HCT116 (cell line): Measurements from ENCODE around the gene ERC2. TPM values are rescaled to one million over a fixed set of nuclear protein-coding genes. Genes with fewer than 3 reads are reported as not detected.

ENCODE experiments used
- ATAC-seq: fragments of 200-7000 bp; cut with Tn5 transposase; 2 replicates; pipeline ENCODE4 v1.9.1; 2020; ENCODE audit warnings: mild to moderate bottlenecking, moderate library complexity
- BruUV-seq: library from RNA; stranded (reverse); fragments of 400-500 nt; replicated peaks from 2 replicates; lab custom pipeline; 2021; lab: Mats Ljungman, UMichigan
- CTCF ChIA-PET: fragments of 300-600 bp; sonication (Branson Sonifier 250); formaldehyde crosslinking; loops from one replicate; lab custom pipeline; 2021; ENCODE audit warnings: antibody characterized with exemption; lab: Charles Lee
- POLR2A ChIA-PET: fragments of 300-600, 350-600 bp; sonication (Branson Sonifier 250); formaldehyde crosslinking; loops from one replicate; lab custom pipeline; 2021; ENCODE audit warnings: antibody characterized with exemption; lab: Charles Lee
- RAD21 ChIA-PET, 2 experiments: fragments of 300-600 bp; sonication (Branson Sonifier 250); formaldehyde crosslinking; loops; one replicate each; lab custom pipeline; 2023; ENCODE audit warnings: low total read pairs in 2 of 2; ENCODE audit not compliant: uncharacterized antibody in 2 of 2, unreplicated experiment in 2 of 2, low non-redundant PET in 1 of 2; lab: Charles Lee
- DNase-seq: peaks from one replicate; pipeline ENCODE4 v3.0.0-alpha.2; 2010; ENCODE audit warnings: low read depth, low spot score
- H2AFZ ChIP-seq: fragments of 200-600 bp; shearing (Covaris generic), sonication (generic); 2 replicates; pipeline ENCODE4 v1.6.1; 2017; ENCODE audit warnings: low read depth, mixed run types, mixed read lengths, antibody characterized with exemption, low read length; ENCODE audit not compliant: poor library complexity, severe bottlenecking
- H3K27ac ChIP-seq: 2 replicates; pipeline ENCODE4 v1.5.1; 2012; ENCODE audit warnings: low read depth, low read length
- H3K27me3 ChIP-seq: fragments of 200-600 bp; sonication (generic); 2 replicates; pipeline ENCODE4 v1.6.1; 2016; ENCODE audit warnings: mixed run types, low read length, mixed read lengths; ENCODE audit not compliant: insufficient read depth
- H3K36me3 ChIP-seq, 2 experiments: fragments of 200-500 bp in 1 of 2; fragments of 200-600 bp in 1 of 2; sonication (Bioruptor generic) in 1 of 2; sonication (generic) in 1 of 2; 2 replicates each; pipeline versions ENCODE4 v1.5.1 to v1.6.1; 2014 to 2016; ENCODE audit warnings: low read length in 2 of 2, inconsistent platforms in 1 of 2, mixed read lengths in 1 of 2, mixed run types in 1 of 2; ENCODE audit not compliant: insufficient read depth in 2 of 2, control insufficient read depth in 1 of 2
- H3K4me1 ChIP-seq, 2 experiments: fragments of 200-600 bp in 1 of 2; sonication (generic) in 1 of 2; 2 replicates each; pipeline versions ENCODE4 v1.5.1 to v1.6.1; 2012 to 2017; ENCODE audit warnings: low read length in 2 of 2, inconsistent platforms in 1 of 2, mild to moderate bottlenecking in 1 of 2, mixed read lengths in 1 of 2, mixed run types in 1 of 2, moderate library complexity in 1 of 2; ENCODE audit not compliant: insufficient read depth in 2 of 2, control insufficient read depth in 1 of 2
- H3K4me2 ChIP-seq: fragments of 200-600 bp; sonication (generic); 2 replicates; pipeline ENCODE4 v1.6.1; 2017; ENCODE audit warnings: mixed run types, low read length, mixed read lengths
- H3K4me3 ChIP-seq, 2 experiments: fragments of 200-600 bp in 1 of 2; sonication (generic) in 1 of 2; replicated peaks in 1 of 2; 2 replicates each; pipeline ENCODE4 v1.5.1; 2011 to 2016; ENCODE audit warnings: low read length in 2 of 2, control low read depth in 1 of 2, low read depth in 1 of 2, mild to moderate bottlenecking in 1 of 2, mixed read lengths in 1 of 2, mixed run types in 1 of 2
- H3K79me2 ChIP-seq: fragments of 200-600 bp; sonication (generic); 2 replicates; pipeline ENCODE4 v1.6.1; 2017; ENCODE audit warnings: mild to moderate bottlenecking, mixed run types, low read length, moderate library complexity, mixed read lengths; ENCODE audit not compliant: insufficient read depth
- H3K9ac ChIP-seq: fragments of 200-600 bp; sonication (generic); 2 replicates; pipeline ENCODE4 v1.6.1; 2016; ENCODE audit warnings: low read length, mixed read lengths
- H3K9me2 ChIP-seq: fragments of 200-600 bp; sonication (generic), shearing (Covaris generic); 2 replicates; pipeline ENCODE4 v1.6.1; 2017; ENCODE audit warnings: mixed run types, mild to moderate bottlenecking, moderate library complexity; ENCODE audit not compliant: insufficient read depth
- H3K9me3 ChIP-seq, 2 experiments: fragments of 200-500 bp in 1 of 2; fragments of 200-600 bp in 1 of 2; sonication (Bioruptor generic) in 1 of 2; sonication (generic) in 1 of 2; 2 replicates each; pipeline ENCODE4 v1.6.1; 2014 to 2017; ENCODE audit warnings: low read length in 2 of 2, mixed read lengths in 2 of 2, inconsistent platforms in 1 of 2, low read depth in 1 of 2, mild to moderate bottlenecking in 1 of 2, mixed run types in 1 of 2, moderate library complexity in 1 of 2; ENCODE audit not compliant: control insufficient read depth in 1 of 2, insufficient read depth in 1 of 2
- H4K20me1 ChIP-seq: fragments of 200-600 bp; sonication (generic), shearing (Covaris generic); 2 replicates; pipeline ENCODE4 v1.6.1; 2017; ENCODE audit warnings: mixed run types, mild to moderate bottlenecking, moderate library complexity; ENCODE audit not compliant: insufficient read depth
- CBX3 ChIP-seq: IDR thresholded peaks from 2 replicates; pipeline ENCODE4 v1.6.1; 2012; ENCODE audit warnings: low read depth
- CEBPB ChIP-seq: IDR thresholded peaks from 2 replicates; pipeline ENCODE4 v1.6.1; 2012; ENCODE audit warnings: low read depth
- EGR1 ChIP-seq: IDR thresholded peaks from 2 replicates; pipeline ENCODE4 v1.6.1; 2012; ENCODE audit warnings: low read depth
- ELF1 ChIP-seq: IDR thresholded peaks from 2 replicates; pipeline ENCODE4 v1.6.1; 2012; ENCODE audit warnings: low read depth, borderline replicate concordance
- EZH2 ChIP-seq: fragments of 200-600 bp; sonication (generic); IDR thresholded peaks from 2 replicates; pipeline ENCODE4 v1.6.1; 2017; ENCODE audit warnings: antibody characterized with exemption, mixed run types
- EZH2phosphoT487 ChIP-seq: fragments of 200-600 bp; IDR thresholded peaks from 2 replicates; pipeline ENCODE4 v1.6.1; 2018; ENCODE audit warnings: antibody characterized with exemption, borderline replicate concordance
- FOSL1 ChIP-seq: IDR thresholded peaks from 2 replicates; pipeline ENCODE4 v1.6.1; 2012; ENCODE audit warnings: low read depth
- JUND ChIP-seq: IDR thresholded peaks from 2 replicates; pipeline ENCODE4 v1.6.1; 2012
- POLR2A ChIP-seq: IDR thresholded peaks from 2 replicates; pipeline ENCODE4 v1.7.0; 2011; ENCODE audit warnings: borderline replicate concordance; ENCODE audit not compliant: insufficient read depth, insufficient read length; ENCODE audit errors: extremely low read depth
- RAD21 ChIP-seq: IDR thresholded peaks from 2 replicates; pipeline ENCODE4 v1.6.1; 2012; ENCODE audit warnings: low read depth, mild to moderate bottlenecking
- SP1 ChIP-seq: IDR thresholded peaks from 2 replicates; pipeline ENCODE4 v1.6.1; 2012; ENCODE audit warnings: low read depth
- TCF7L2 ChIP-seq: IDR thresholded peaks from 2 replicates; pipeline ENCODE4 v1.7.0; 2011; ENCODE audit warnings: borderline replicate concordance, inconsistent platforms; ENCODE audit not compliant: insufficient read depth, insufficient read length; ENCODE audit errors: extremely low read depth
- YY1 ChIP-seq: IDR thresholded peaks from 2 replicates; pipeline ENCODE4 v1.6.1; 2011; ENCODE audit warnings: low read length, low read depth, moderate library complexity, mild to moderate bottlenecking; ENCODE audit not compliant: insufficient replicate concordance; ENCODE audit errors: extremely low read depth
- ZFX ChIP-seq: fragments of 450-650 bp; IDR thresholded peaks from 2 replicates; pipeline ENCODE4 v1.6.1; 2017
- ZNF274 ChIP-seq: fragments of 200-500 bp; sonication (Bioruptor generic); IDR thresholded peaks from 2 replicates; pipeline ENCODE4 v1.6.1; 2014; ENCODE audit warnings: mild to moderate bottlenecking, low read depth, low read length, inconsistent platforms
- intact Hi-C: fragments of 100-400 bp; cut with micrococcal nuclease; formaldehyde crosslinking; loops from 2 replicates; pipeline ENCODE4 v1.10.0; 2022
- total RNA-seq: library from RNA; stranded (reverse); gene quantifications from one replicate; pipeline ENCODE4 v1.2.1, GENCODE V29; 2021; ENCODE audit not compliant: unreplicated experiment
- TF ChIP-seq, protein P1 (sequence below): IDR thresholded peaks from 2 replicates; pipeline ENCODE4 v1.6.1; 2012
- TF ChIP-seq, protein P2 (sequence below), 3 experiments: fragments of 200-600 bp in 1 of 3; sonication (generic) in 1 of 3; IDR thresholded peaks in 2 of 3; conservative IDR thresholded peaks in 1 of 3; 2 replicates each; pipeline ENCODE4 v1.5.1; 2012 to 2017; ENCODE audit warnings: low read depth in 2 of 3, low read length in 2 of 3, antibody characterized with exemption in 1 of 3, borderline replicate concordance in 1 of 3, control low read depth in 1 of 3, mild to moderate bottlenecking in 1 of 3, mixed read lengths in 1 of 3, mixed run types in 1 of 3, moderate library complexity in 1 of 3; ENCODE audit not compliant: insufficient read depth in 1 of 3
- TF ChIP-seq, protein P3 (sequence below): IDR thresholded peaks from 2 replicates; pipeline ENCODE4 v1.6.1; 2011; ENCODE audit warnings: mild to moderate bottlenecking, low read length, moderate library complexity; ENCODE audit not compliant: insufficient replicate concordance; ENCODE audit errors: extremely low read depth
- TF ChIP-seq, protein P4 (sequence below): IDR thresholded peaks from 2 replicates; pipeline ENCODE4 v1.6.1; 2012
- TF ChIP-seq, protein P5 (sequence below): IDR thresholded peaks from 2 replicates; pipeline ENCODE4 v1.6.1; 2012; ENCODE audit warnings: low read depth

Gene ERC2
- total RNA-seq, 1 experiment from 2014 or later, result not detected

DNA sequence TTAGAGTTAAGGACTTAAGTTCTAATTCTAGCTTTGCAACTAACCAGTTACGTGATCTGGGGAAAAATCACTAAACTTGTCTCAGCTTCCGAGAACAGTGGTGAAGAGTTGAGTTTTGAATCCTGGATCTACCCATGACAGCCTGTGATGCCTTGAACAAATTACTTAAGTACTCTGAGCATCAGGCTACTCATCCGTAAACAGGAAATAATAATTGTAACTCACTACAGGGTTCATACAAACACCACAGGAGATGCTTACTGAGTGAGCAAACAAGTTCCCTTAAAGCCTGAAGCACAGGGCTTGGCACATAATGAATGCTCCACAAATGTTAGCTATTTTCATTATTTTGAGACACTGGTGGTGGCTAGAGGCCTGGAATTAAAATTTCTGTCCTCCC lies 158.8 kb downstream of the ERC2 start:
- no peaks in the 10 kb centered on the region for H3K9me2 ChIP-seq
- H4K20me1 ChIP-seq, result no peaks in the 10 kb centered on the region
- TF ChIP-seq EGR1 (no peak), RAD21 (no peak), EZH2phosphoT487 (no peak), SP1 (no peak), ZNF274 (no peak), ZFX (no peak), CBX3 (no peak), CEBPB (no peak), JUND (no peak), FOSL1 (no peak), EZH2 (no peak), ELF1 (no peak), YY1 (no peak), TCF7L2 (no peak), POLR2A (no peak)
- TF ChIP-seq, protein P1, sequence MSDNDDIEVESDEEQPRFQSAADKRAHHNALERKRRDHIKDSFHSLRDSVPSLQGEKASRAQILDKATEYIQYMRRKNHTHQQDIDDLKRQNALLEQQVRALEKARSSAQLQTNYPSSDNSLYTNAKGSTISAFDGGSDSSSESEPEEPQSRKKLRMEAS, result no peak
- TF ChIP-seq, protein P2, sequence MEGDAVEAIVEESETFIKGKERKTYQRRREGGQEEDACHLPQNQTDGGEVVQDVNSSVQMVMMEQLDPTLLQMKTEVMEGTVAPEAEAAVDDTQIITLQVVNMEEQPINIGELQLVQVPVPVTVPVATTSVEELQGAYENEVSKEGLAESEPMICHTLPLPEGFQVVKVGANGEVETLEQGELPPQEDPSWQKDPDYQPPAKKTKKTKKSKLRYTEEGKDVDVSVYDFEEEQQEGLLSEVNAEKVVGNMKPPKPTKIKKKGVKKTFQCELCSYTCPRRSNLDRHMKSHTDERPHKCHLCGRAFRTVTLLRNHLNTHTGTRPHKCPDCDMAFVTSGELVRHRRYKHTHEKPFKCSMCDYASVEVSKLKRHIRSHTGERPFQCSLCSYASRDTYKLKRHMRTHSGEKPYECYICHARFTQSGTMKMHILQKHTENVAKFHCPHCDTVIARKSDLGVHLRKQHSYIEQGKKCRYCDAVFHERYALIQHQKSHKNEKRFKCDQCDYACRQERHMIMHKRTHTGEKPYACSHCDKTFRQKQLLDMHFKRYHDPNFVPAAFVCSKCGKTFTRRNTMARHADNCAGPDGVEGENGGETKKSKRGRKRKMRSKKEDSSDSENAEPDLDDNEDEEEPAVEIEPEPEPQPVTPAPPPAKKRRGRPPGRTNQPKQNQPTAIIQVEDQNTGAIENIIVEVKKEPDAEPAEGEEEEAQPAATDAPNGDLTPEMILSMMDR (IDR thresholded peaks at IDR 0.05 in 2 of 3, conservative IDR thresholded peaks at IDR 0.05 in 1 of 3; ENCODE audit: borderline replicate concordance in 1 of 3, insufficient read depth in 1 of 3, low read depth in 2 of 3, low read length in 2 of 3), result no peak
- TF ChIP-seq, protein P3, sequence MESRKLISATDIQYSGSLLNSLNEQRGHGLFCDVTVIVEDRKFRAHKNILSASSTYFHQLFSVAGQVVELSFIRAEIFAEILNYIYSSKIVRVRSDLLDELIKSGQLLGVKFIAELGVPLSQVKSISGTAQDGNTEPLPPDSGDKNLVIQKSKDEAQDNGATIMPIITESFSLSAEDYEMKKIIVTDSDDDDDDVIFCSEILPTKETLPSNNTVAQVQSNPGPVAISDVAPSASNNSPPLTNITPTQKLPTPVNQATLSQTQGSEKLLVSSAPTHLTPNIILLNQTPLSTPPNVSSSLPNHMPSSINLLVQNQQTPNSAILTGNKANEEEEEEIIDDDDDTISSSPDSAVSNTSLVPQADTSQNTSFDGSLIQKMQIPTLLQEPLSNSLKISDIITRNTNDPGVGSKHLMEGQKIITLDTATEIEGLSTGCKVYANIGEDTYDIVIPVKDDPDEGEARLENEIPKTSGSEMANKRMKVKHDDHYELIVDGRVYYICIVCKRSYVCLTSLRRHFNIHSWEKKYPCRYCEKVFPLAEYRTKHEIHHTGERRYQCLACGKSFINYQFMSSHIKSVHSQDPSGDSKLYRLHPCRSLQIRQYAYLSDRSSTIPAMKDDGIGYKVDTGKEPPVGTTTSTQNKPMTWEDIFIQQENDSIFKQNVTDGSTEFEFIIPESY, result no peak
- TF ChIP-seq, protein P4, sequence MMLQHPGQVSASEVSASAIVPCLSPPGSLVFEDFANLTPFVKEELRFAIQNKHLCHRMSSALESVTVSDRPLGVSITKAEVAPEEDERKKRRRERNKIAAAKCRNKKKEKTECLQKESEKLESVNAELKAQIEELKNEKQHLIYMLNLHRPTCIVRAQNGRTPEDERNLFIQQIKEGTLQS, result no peak
- TF ChIP-seq, protein P5, sequence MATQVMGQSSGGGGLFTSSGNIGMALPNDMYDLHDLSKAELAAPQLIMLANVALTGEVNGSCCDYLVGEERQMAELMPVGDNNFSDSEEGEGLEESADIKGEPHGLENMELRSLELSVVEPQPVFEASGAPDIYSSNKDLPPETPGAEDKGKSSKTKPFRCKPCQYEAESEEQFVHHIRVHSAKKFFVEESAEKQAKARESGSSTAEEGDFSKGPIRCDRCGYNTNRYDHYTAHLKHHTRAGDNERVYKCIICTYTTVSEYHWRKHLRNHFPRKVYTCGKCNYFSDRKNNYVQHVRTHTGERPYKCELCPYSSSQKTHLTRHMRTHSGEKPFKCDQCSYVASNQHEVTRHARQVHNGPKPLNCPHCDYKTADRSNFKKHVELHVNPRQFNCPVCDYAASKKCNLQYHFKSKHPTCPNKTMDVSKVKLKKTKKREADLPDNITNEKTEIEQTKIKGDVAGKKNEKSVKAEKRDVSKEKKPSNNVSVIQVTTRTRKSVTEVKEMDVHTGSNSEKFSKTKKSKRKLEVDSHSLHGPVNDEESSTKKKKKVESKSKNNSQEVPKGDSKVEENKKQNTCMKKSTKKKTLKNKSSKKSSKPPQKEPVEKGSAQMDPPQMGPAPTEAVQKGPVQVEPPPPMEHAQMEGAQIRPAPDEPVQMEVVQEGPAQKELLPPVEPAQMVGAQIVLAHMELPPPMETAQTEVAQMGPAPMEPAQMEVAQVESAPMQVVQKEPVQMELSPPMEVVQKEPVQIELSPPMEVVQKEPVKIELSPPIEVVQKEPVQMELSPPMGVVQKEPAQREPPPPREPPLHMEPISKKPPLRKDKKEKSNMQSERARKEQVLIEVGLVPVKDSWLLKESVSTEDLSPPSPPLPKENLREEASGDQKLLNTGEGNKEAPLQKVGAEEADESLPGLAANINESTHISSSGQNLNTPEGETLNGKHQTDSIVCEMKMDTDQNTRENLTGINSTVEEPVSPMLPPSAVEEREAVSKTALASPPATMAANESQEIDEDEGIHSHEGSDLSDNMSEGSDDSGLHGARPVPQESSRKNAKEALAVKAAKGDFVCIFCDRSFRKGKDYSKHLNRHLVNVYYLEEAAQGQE, result no peak
- RAD21 ChIA-PET, result no interaction called here
- no peak overlapping the region for H2AFZ ChIP-seq
- POLR2A ChIA-PET, result no interaction called here
- no peaks in the 10 kb centered on the region for H3K4me1 ChIP-seq
- no TSS peak for BruUV-seq
- CTCF ChIA-PET, result interaction anchor here (0.6 kb wide), 1 partner anchor 59 kb away, joined by 3 read pairs; no protein-coding TSS in a partner anchor
- H3K79me2 ChIP-seq, result no peaks in the 10 kb centered on the region
- H3K27me3 ChIP-seq, result peaks cover 16% of the 10 kb centered on the region; the same call in 1 of the 2 replicates
- ATAC-seq, result no peak
- H3K9ac ChIP-seq, result no peak overlapping the region
- no peak overlapping the region for H3K27ac ChIP-seq
- intact Hi-C loops, result no loop called here
- no peak overlapping the region for H3K4me2 ChIP-seq
- H3K9me3 ChIP-seq, result no peaks in the 10 kb centered on the region
- no peak for DNase-seq
- H3K4me3 ChIP-seq, result no peak overlapping the region
- H3K36me3 ChIP-seq, result no peaks in the 10 kb centered on the region
